GM21786 (cell line): ENCODE results near the gene SLC25A10.
"Not testable (repeated sequence)": the region's sequence is repeated elsewhere in the genome, so short reads cannot be mapped to it uniquely, and the experiment has no call there.

Experiments
- ATAC-seq: cut with Tn5 transposase; IDR thresholded peaks from one replicate; pipeline ENCODE4 v1.9.1; 2021; ENCODE audit not compliant: unreplicated experiment

The SLC25A10 gene

GRCh38 chr17:81720267-81721071 lies 8.4 kb downstream of the SLC25A10 start:
- ATAC-seq, result no peak

GRCh38 chr17:81722184-81723120 lies 10.4 kb downstream of the SLC25A10 start:
- no peak for ATAC-seq

GRCh38 chr17:81723651-81724209 lies 11.6 kb downstream of the SLC25A10 start:
- no peak for ATAC-seq

- no peak for ATAC-seq
These were observed 13.4 kb downstream of the SLC25A10 start for GRCh38 chr17:81725439-81725838.

GRCh38 chr17:81726004-81726403 lies 13.9 kb downstream of the SLC25A10 start:
- ATAC-seq, result no peak

- no peak for ATAC-seq
These were observed 15.4 kb downstream of the SLC25A10 start for GRCh38 chr17:81727324-81728031.

- ATAC-seq, result peak; percentile 56
These were observed 21.7 kb downstream of the SLC25A10 start for GRCh38 chr17:81733507-81734404.

- ATAC-seq, result no peak
These were observed 22.6 kb downstream of the SLC25A10 start for GRCh38 chr17:81734405-81735263.

GRCh38 chr17:81735264-81736102 lies 23.4 kb downstream of the SLC25A10 start:
- ATAC-seq, result no peak

GRCh38 chr17:81737947-81738800 lies 26.1 kb downstream of the SLC25A10 start:
- no peak for ATAC-seq

GRCh38 chr17:81738801-81739393 lies 26.8 kb downstream of the SLC25A10 start:
- no peak for ATAC-seq

- ATAC-seq, result not testable (repeated sequence)
These were observed 27.5 kb downstream of the SLC25A10 start for GRCh38 chr17:81739593-81739992.

- no peak for ATAC-seq
These were observed 28.4 kb downstream of the SLC25A10 start for GRCh38 chr17:81740395-81740961.

GRCh38 chr17:81741049-81741593 lies 29.0 kb downstream of the SLC25A10 start:
- ATAC-seq, result no peak

GRCh38 chr17:81741594-81742452 lies 29.7 kb downstream of the SLC25A10 start:
- ATAC-seq, result no peak
